Stimulated activated naive CD4-positive, alpha-beta T cell (primary cell): ENCODE measurements around the gene GALNT17.

Source experiments
- DNase-seq, 6 experiments: peaks; one replicate each; lab custom pipeline; 2025; lab: John Stamatoyannopoulos, UW

The GALNT17 gene

GRCh38 chr7:71506822-71507221, 374.9 kb downstream of the GALNT17 start:
- DNase-seq = no peak

- DNase-seq = no peak
Measured at GRCh38 chr7:71507680-71508602, 376.0 kb downstream of the GALNT17 start.

- no peak for DNase-seq
Measured at GRCh38 chr7:71509381-71509780, 377.4 kb downstream of the GALNT17 start.

- DNase-seq = no peak
Measured at GRCh38 chr7:71511361-71511807, 379.4 kb downstream of the GALNT17 start.

- DNase-seq = no peak
Measured at GRCh38 chr7:71517940-71518699, 386.2 kb downstream of the GALNT17 start.

GRCh38 chr7:71518880-71519279, 386.9 kb downstream of the GALNT17 start:
- no peak for DNase-seq

GRCh38 chr7:71521506-71521905, 389.6 kb downstream of the GALNT17 start:
- DNase-seq = no peak

GRCh38 chr7:71526106-71526505, 394.2 kb downstream of the GALNT17 start:
- no peak for DNase-seq

GRCh38 chr7:71527213-71527612, 395.3 kb downstream of the GALNT17 start:
- DNase-seq = no peak

GRCh38 chr7:71535616-71536015, 403.7 kb downstream of the GALNT17 start:
- DNase-seq = no peak

GRCh38 chr7:71538210-71538609, 406.3 kb downstream of the GALNT17 start:
- DNase-seq = no peak

GRCh38 chr7:71539615-71540014, 407.7 kb downstream of the GALNT17 start:
- no peak for DNase-seq

GRCh38 chr7:71541707-71542353, 409.9 kb downstream of the GALNT17 start:
- no peak for DNase-seq

GRCh38 chr7:71543396-71543795, 411.5 kb downstream of the GALNT17 start:
- no peak for DNase-seq

- DNase-seq = no peak
Measured at GRCh38 chr7:71544816-71545215, 412.9 kb downstream of the GALNT17 start.

- DNase-seq = no peak
Measured at GRCh38 chr7:71547426-71547825, 415.5 kb downstream of the GALNT17 start.

GRCh38 chr7:71548746-71549145, 416.8 kb downstream of the GALNT17 start:
- DNase-seq = no peak

- no peak for DNase-seq
Measured at GRCh38 chr7:71553306-71553705, 421.4 kb downstream of the GALNT17 start.

- DNase-seq = no peak
Measured at GRCh38 chr7:71555758-71556157, 423.8 kb downstream of the GALNT17 start.

GRCh38 chr7:71558806-71559613, 427.1 kb downstream of the GALNT17 start:
- DNase-seq = no peak

GRCh38 chr7:71560354-71560995, 428.5 kb downstream of the GALNT17 start:
- DNase-seq = no peak
